LHCN-M2 (cell line): Measurements from ENCODE around the gene AKR1B15. TPM values are rescaled to one million over a fixed set of nuclear protein-coding genes. Genes with fewer than 3 reads are reported as not detected.
A peak's percentile ranks its signal among the peaks of the same experiment; 100 is the strongest.
"Not testable (repeated sequence)": the region's sequence is repeated elsewhere in the genome, so short reads cannot be mapped to it uniquely, and the experiment has no call there.

Experiments
- DNase-seq: peaks from one replicate; pipeline ENCODE4 v3.0.0-alpha.2; 2012; ENCODE audit warnings: low read depth
- polyA plus RNA-seq: library from polyadenylated mRNA; unstranded; fragments of >200 nt; gene quantifications from one replicate; pipeline ENCODE4 v1.2.1, GENCODE V29; 2012; ENCODE audit warnings: missing spikeins
- total RNA-seq: library from RNA; depleted of rRNA; stranded (reverse); fragments of >200 nt; gene quantifications from 2 replicates; pipeline ENCODE4 v1.2.3, GENCODE V29; 2014; rRNA removed

The AKR1B15 gene
- total RNA-seq = 0.06 TPM in 1 of 2 replicates, not detected in the other
- not detected for polyA plus RNA-seq

DNA sequence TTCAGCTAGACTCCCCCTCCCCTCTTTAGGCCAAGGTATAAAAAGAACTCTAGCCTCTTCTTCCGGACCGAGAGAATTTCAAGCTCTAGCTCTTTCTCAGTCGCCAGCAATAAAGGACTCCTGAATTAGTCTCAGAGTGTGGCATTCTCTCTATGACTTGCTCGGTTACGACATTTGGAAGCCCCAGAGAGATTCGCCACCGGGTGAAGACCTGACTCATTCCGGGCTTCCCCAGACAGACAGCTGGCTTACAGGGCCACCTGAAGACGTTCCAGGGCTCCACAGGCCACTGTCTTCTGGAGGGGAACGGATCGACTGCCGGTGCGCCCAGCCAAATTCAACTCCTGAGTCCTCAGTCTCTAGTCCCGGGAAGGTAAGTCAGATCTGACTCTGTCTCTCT, at the start of gene AKR1B15:
Gene AKR1B15 (plus strand): TSS at position 234 of the 400 bp plus-strand sequence. CDS start 15,510 bp downstream, outside the sequence.
- DNase-seq = peak; percentile 77

DNA sequence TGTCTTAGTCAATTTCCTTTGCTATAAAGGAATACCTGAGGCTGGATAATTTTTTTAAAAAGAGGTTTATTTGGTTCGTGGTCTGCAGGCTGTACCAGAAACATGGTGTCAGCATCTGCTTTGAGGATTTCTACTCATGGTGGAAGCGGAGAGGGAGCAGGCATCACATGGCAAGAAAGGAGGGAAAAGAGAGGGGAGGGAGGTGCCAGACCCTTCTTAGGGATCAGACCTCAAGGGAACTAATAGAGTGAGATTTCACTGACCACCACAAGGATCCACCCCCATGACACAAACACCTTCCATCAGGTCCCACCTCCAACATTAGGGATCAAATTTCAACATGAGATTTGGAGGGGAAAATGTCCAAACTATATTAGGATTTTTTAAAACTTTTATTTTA, 48.5 kb upstream of the AKR1B15 start:
- no peak for DNase-seq

DNA sequence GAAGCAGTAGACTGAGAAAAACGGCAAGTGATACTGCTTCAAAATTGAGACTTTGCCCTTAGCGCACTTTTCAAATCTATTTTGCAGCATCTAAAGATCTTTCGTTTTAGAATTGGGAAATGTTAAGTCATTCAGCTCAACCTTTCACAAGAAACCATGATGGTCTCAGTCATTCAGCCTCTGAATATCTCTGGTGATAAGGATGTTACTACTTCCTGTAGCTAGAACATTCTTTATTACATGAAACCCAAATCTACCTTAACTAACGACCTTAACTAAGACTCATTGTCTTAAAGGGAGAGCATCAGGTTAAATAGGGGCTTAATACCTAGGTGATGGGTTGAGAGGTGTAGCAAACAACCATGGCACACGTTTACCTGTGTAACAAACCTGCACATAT, 47.9 kb upstream of the AKR1B15 start:
- DNase-seq = no peak

DNA sequence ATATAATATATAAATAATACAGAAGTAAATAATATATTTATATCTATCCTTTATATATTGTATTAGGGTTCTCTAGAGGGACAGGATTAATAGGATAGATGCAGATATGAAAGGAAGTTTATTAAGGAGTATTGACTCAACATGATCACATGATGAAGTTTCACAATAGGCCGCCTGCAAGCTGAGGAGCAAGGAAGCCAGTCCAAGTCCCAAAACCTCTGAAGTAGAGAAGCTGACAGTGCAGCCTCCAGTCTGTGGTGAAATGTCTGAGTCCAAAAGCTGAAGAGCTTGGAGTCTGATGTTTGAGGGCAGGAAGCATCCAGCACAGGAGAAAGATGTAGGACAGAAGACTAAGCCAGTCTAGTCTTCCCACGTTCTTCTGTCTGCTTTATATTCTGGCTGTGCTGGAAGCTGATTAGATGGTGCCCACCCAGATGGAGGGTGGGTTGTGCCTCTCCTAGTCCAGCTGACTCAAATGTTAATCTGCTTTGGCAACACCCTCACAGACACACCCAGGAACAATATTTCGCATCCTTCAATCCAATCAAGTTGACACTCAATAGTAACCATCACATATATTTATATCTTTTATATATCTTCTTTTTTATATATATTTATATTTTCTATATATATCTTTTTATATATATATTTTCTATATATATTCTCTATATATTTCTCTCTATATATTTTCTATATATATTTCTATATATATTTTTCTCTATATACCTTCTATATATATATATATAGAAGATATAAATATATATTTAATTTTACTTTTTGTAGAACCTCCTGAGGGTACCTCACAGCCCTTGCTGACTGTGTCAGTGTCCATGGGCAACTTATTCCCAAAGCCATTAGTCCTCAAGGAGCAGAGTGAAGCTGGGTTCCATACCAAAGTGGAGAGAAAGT, 46.2 kb upstream of the AKR1B15 start:
- peak; percentile 58 for DNase-seq

DNA sequence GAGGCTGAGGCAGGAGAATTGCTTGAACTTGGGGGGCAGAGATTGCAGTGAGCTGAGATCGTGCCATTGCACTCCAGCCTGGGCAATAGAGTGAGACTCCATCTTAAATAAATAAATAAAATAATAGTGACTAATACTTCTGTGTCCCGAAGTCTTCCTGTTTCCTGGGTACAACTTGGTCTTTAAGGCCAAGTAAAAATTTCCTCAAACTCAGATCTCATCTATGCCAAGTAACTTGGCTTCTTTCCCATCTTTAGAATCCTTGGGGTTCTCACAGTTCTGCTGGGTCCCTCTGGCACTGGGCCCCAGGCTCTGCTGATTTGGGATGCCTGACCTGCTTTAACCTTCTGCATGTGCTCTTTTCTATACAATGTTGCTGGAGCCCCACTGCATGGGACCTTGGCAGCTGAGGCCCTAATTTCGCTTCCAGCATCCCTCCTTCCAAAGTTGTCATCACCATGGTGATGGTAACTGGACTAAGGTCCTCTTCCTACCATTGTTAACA, 44.2 kb upstream of the AKR1B15 start:
- peak; percentile 21 for DNase-seq

GRCh38 chr7:134505856-134506255, 43.1 kb upstream of the AKR1B15 start:
- no peak for DNase-seq

- no peak for DNase-seq
Measured at GRCh38 chr7:134509010-134509409, 39.9 kb upstream of the AKR1B15 start.

GRCh38 chr7:134510646-134511045, 38.3 kb upstream of the AKR1B15 start:
- no peak for DNase-seq

GRCh38 chr7:134512271-134512670, 36.6 kb upstream of the AKR1B15 start:
- no peak for DNase-seq

DNA sequence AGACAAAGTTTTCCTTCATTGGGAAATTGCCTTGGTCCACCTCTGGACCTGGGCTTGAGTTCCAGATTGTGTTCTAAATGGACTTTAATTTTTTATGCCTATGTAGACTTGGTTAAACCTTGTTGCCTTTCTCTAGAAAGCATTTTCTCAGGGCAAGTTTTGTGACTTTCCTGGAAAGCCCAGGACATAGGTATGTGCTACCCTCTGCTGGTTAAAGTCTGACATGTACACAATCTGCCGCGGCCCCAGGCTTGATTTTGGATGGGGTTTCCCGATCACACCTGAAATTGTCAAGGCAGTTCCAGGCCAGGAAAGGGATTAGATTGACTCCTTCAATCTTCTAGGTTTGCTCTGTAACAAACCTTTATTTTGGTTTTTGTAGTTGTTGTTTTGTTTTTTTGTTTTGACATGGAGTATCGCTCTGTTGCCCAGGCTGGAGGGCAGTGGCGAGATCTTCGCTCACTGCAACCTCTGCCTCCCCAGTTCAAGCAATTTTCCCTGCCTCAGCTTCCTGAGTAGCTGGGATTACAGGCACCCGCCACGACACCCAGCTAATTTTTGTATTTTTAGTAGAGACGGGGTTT, 35.6 kb upstream of the AKR1B15 start:
- peak; percentile 69 for DNase-seq

DNA sequence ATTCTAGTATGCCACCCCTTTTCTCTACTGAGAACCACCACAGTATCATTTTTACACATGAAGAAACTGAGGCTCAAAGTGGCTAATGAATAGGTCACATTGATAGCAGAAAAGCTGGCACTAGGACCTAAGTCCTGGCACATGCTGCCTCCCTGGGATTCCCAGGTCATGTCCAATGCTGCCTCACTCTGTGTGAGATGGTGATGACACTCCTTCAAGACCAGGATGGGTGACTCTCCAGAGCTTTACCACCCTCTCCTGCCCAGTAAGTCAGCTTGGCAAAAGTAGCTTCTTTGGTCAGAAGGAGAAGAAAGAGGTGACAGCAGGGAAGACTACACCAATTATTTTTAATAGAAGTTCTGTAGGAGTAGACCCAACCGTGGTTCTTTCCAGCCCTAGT, 34.8 kb upstream of the AKR1B15 start:
- DNase-seq = peak; percentile 20

- peak; percentile 87 for DNase-seq
Measured at GRCh38 chr7:134514663-134515062, 34.2 kb upstream of the AKR1B15 start.

- peak; percentile 99 for DNase-seq
Measured at GRCh38 chr7:134515569-134516468, 33.1 kb upstream of the AKR1B15 start.

GRCh38 chr7:134520130-134520529, 28.8 kb upstream of the AKR1B15 start:
- peak; percentile 31 for DNase-seq

- no peak for DNase-seq
Measured at GRCh38 chr7:134522601-134523000, 26.3 kb upstream of the AKR1B15 start.

- DNase-seq = not testable (repeated sequence)
Measured at GRCh38 chr7:134525449-134525848, 23.5 kb upstream of the AKR1B15 start.

GRCh38 chr7:134526552-134527248, 22.2 kb upstream of the AKR1B15 start:
- DNase-seq = not testable (repeated sequence)

DNA sequence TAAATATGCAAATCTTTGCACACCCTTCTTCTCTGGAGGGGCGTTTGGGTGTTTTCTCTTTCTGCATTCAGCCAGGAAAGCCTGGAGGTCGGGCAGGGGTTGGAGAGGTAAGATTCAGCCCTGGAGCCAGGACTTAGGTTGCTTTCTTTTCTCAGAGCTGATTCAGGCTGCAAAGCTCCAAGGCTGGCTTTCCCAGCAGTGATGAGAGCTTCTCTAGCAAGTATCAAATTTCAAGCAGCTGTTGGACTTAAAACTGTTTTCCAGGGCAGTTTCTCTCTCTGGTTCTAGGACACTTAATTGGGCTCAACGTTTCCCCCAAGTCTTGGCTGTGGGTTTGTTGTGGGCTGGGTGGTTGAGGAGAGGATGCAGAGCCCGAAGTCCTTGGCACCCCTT, 20.9 kb upstream of the AKR1B15 start:
- peak; percentile 94 for DNase-seq

DNA sequence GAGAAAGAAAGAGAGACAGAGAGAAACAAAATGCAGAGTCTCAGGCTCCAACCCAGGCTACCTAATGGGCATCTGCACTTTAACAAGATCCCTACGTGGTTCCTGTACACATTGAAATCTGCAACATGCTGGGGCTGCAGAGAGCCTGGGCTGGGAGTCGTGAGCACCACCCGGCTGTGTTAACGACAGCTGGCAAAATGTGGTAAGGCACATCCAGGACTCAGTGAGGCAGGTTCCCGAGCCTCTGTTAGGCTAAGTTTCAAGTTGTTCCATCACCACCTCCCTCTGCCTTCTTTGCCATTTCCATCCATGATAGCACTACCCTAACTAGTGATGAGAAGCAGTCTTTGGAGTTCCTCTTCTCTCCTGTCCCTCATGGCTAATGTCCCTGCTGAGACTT, 20.2 kb upstream of the AKR1B15 start:
- DNase-seq = no peak

DNA sequence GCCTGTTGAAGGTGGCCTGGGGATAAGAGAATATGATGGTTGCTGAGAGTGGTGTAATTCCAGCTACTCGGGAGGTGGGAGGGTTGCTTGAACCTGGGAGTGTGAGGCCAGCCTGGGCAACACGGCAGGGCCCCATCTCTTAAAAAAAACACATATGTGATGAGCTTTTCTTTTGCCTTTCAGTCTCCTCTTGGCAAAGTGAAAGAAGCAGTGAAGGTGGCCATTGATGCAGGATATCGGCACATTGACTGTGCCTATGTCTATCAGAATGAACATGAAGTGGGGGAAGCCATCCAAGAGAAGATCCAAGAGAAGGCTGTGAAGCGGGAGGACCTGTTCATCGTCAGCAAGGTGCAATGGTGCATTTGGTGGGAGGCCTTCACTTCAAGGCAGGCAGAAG, 18.4 kb upstream of the AKR1B15 start:
- DNase-seq = no peak
